BE2C (cell line): ENCODE measurements around the gene EXOSC1.
"Not testable (repeated sequence)": the region's sequence is repeated elsewhere in the genome, so short reads cannot be mapped to it uniquely, and the experiment has no call there.

Source experiments
- DNase-seq: peaks from one replicate; pipeline ENCODE4 v3.0.0-alpha.2; 2020
- H3K27me3 ChIP-seq: fragments of 250-450 bp; sonication (Bioruptor Pico); 2 replicates; pipeline ENCODE4 v1.5.1; 2020; ENCODE audit warnings: mild to moderate bottlenecking
- H3K36me3 ChIP-seq: fragments of 250-450 bp; sonication (Bioruptor Pico); 2 replicates; pipeline ENCODE4 v1.5.1; 2020; ENCODE audit warnings: mild to moderate bottlenecking
- H3K4me1 ChIP-seq: fragments of 250-450 bp; sonication (Bioruptor Pico); 2 replicates; pipeline ENCODE4 v1.5.1; 2020
- H3K4me3 ChIP-seq: 2 replicates; pipeline ENCODE4 v1.5.1; 2011; ENCODE audit warnings: low read depth, low read length
- H3K9me3 ChIP-seq: fragments of 250-450 bp; sonication (Bioruptor Pico); 2 replicates; pipeline ENCODE4 v1.5.1; 2020
- TF ChIP-seq, protein P1 (sequence below): IDR thresholded peaks from 2 replicates; pipeline ENCODE4 v1.5.1; 2012; ENCODE audit warnings: mild to moderate bottlenecking, low read depth, low read length

EXOSC1 gene

DNA sequence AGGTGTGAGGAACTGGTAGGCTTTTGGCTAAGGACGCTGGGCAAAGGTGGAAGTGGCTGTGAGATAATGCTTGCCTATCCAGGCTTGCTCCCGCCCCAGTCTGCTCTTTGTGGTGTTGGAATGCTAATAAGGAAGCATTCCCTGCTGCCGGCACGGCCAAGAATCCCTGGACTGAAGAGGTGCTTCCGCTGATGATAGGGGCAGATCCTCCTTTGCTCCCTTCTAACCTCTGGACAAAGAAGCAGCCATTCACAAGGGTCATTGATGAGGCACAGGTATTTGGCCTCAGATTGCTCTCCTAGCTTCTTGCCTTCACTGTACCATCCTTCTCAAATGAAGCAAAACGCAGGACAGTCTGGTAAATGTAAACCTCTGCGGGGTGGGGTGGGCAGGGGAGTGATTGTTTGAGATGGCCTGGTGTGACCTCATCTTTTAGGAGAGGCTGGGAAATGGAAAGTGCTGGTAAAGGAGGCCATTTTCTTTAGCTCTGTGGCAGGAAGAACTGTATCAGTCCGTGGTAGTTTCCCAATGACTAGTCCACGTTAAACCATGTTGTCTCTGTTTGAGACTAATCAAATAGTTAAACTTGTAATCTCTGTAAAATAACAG lies 18.1 kb downstream of the EXOSC1 start:
- Histone ChIP-seq H3K9me3 (no peaks in the 10 kb centered on the region), H3K4me3 (peak overlapping the region; percentile 95), H3K4me1 (peaks cover 6% of the 10 kb centered on the region), H3K36me3 (peaks cover 49% of the 10 kb centered on the region), H3K27me3 (no peaks in the 10 kb centered on the region)
- DNase-seq = no peak
- TF ChIP-seq, protein P1, sequence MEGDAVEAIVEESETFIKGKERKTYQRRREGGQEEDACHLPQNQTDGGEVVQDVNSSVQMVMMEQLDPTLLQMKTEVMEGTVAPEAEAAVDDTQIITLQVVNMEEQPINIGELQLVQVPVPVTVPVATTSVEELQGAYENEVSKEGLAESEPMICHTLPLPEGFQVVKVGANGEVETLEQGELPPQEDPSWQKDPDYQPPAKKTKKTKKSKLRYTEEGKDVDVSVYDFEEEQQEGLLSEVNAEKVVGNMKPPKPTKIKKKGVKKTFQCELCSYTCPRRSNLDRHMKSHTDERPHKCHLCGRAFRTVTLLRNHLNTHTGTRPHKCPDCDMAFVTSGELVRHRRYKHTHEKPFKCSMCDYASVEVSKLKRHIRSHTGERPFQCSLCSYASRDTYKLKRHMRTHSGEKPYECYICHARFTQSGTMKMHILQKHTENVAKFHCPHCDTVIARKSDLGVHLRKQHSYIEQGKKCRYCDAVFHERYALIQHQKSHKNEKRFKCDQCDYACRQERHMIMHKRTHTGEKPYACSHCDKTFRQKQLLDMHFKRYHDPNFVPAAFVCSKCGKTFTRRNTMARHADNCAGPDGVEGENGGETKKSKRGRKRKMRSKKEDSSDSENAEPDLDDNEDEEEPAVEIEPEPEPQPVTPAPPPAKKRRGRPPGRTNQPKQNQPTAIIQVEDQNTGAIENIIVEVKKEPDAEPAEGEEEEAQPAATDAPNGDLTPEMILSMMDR = no peak

DNA sequence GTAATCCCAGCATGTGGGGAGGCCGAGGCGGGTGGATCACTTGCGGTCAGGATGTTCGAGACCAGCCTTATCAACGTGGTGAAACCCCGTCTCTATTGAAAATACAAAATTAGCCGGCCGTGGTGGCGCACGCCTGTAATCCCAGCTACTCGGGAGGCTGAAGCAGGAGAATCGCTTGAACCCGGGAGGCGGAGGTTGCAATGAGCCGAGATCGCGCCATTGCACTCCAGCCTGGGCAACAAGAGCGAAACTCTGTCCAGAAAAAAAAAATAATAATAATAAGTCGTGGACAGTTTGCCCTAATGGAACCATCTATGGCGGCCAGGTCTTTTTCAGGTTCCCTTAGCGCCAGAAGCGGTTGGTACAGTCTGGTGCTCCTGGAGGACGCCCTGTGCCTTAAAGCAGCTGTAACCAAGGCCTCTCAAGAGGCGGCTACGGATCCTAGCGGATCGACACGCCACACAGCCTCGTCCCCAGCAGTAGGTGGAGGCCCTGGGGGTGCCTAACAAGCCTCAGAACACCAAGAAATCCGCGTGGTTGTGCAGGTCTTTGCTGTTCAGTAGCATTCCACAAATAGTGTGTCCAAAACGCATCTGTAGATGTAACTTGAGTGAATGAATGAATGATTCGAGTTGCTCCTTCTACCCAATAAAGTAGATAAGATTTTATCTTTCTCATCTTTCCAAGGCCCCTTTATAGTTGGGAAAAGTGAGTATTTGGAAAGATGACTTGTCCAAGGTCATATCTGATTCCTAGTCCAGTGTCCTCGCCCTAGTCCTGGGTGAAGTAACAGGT lies 18.8 kb downstream of the EXOSC1 start:
- peak overlapping the region; percentile 95 for H3K4me3 ChIP-seq

DNA sequence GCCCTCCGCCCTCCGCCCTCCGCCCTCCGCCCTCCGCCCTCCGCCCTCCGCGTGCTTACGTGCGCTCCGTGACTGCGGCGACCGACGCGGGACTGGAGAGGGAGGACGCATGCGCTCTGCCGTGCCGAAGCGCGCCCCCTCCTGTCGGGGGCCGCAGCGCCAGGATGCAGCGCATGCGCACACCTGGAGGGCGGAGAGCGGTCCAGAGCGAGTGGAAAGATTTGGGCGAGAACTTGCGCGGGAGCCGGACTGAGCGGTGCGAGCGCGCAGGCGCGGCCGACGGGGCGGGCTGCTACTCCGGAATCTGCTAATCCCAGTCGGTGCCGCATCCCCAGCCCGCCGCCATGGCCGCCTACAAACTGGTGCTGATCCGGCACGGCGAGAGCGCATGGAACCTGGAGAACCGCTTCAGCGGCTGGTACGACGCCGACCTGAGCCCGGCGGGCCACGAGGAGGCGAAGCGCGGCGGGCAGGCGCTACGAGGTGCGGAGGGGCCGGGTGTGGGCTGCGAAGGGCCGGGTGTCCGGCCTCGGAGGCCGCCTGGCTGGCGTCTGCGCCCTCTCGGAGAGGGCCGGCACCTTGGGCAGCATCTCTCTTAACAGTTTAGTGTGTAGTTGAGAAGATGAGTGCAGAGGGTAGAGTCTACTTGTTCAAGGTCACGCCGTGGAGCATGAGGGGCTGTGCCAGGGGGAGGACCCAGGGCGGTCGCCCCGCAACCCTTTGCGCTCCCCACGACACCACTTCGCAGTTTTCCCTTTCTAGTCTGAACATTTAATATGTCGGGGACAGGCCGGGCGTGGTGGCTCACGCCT lies 19.6 kb downstream of the EXOSC1 start, which contains the start of gene PGAM1:
PGAM1 (plus strand) TSS at position 228 of the 812 bp plus-strand sequence; CDS start at position 345, 117 bp downstream.
- Histone ChIP-seq H3K4me3 (peak within 1 kb of the TSS; percentile 95), H3K36me3 (peaks cover 39% of the 10 kb centered on the region), H3K27me3 (no peaks in the 10 kb centered on the region), H3K9me3 (no peaks in the 10 kb centered on the region), H3K4me1 (peaks cover 6% of the 10 kb centered on the region)
- TF ChIP-seq, protein P1 = peak; percentile 60
- peak; percentile 94 for DNase-seq

More for the DNA sequence above, 18.8 kb downstream of the EXOSC1 start:
- no peaks in the 10 kb centered on the region for H3K9me3 ChIP-seq
- TF ChIP-seq, protein P1 = no peak
- DNase-seq = no peak
- H3K27me3 ChIP-seq = no peaks in the 10 kb centered on the region
- H3K36me3 ChIP-seq = peaks cover 47% of the 10 kb centered on the region
- peaks cover 6% of the 10 kb centered on the region for H3K4me1 ChIP-seq

DNA sequence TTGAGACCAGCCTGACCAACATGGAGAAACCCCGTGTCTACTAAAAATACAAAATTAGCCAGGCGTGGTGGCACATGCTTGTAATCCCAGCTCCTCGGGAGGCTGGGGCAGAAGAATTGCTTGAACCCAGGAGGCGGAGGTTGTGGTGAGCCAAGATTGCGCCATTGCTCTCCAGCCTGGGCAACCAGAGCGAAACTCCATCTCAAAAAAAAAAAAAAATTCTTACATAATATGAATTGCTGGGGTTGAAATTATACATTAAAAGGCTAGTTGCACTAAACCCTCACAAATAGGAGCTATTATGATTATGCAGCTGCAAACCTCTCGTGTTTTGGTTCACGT lies 22.1 kb downstream of the EXOSC1 start:
- not testable (repeated sequence) for H3K4me3 ChIP-seq, H3K27me3 ChIP-seq, H3K9me3 ChIP-seq, H3K4me1 ChIP-seq, DNase-seq
- H3K36me3 ChIP-seq = peaks cover 17% of the 10 kb centered on the region

DNA sequence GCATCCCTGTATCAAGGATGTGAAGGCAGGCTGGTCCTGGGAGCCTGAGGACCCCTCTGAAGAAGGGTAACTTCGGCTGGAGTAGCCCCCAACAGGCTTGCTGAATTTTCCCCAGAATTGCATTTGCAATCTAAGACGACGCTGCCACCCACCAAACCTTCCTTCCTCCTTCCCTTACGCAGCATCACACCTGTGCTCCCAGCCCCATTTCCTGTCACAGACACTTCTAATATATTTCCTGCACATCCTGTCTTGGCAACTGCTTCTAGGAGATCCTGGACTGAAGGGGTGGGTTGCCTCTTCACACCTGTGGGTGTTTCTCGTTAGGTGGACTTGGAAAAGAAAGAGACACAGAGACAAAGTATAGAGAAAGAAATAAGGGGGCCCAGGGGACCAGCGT lies 29.2 kb downstream of the EXOSC1 start:
- Histone ChIP-seq H3K4me3 (no peak overlapping the region), H3K27me3 (no peaks in the 10 kb centered on the region), H3K36me3 (no peaks in the 10 kb centered on the region), H3K9me3 (no peaks in the 10 kb centered on the region), H3K4me1 (no peaks in the 10 kb centered on the region)
- TF ChIP-seq, protein P1 = no peak
- DNase-seq = no peak

DNA sequence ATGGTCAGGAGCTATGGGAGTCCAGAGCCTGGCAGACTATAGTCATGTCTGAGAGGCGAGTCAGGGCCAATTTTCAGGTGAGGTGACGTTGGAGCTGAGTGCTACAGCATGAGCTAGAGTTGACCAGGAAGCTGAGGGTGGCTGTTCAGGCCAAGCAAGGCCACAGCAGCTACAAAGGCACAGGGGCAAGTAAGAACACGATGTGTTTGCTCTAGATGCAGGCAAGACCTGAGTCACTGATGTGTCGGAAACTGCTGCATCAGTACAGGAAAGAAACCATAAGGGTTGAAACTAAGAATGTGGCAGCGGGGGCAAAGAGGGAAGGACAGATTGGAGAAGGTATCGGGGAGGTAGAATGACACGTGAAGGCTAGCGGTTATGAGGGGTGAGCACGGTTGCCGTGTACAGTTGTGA lies 32.9 kb downstream of the EXOSC1 start:
- Histone ChIP-seq H3K4me1 (no peaks in the 10 kb centered on the region), H3K27me3 (no peaks in the 10 kb centered on the region), H3K9me3 (no peaks in the 10 kb centered on the region), H3K36me3 (no peaks in the 10 kb centered on the region), H3K4me3 (no peak overlapping the region)
- TF ChIP-seq, protein P1 = no peak
- DNase-seq = no peak
